GM12865 (cell line): Measurements from ENCODE around the gene ZNF865.

Experiments used
- DNase-seq: peaks from one replicate; pipeline ENCODE4 v3.0.0; 2010; ENCODE audit warnings: low read depth
- H3K4me3 ChIP-seq: 2 replicates; pipeline ENCODE4 v1.5.1; 2011; ENCODE audit warnings: mild to moderate bottlenecking, low read depth, low read length, control low read depth
- TF ChIP-seq, protein P1 (sequence below): IDR thresholded peaks from 2 replicates; pipeline ENCODE4 v1.5.1; 2011; ENCODE audit warnings: low read length, control low read depth, low read depth, inconsistent platforms; ENCODE audit not compliant: insufficient read depth; ENCODE audit errors: missing control alignments

Gene ZNF865

DNA sequence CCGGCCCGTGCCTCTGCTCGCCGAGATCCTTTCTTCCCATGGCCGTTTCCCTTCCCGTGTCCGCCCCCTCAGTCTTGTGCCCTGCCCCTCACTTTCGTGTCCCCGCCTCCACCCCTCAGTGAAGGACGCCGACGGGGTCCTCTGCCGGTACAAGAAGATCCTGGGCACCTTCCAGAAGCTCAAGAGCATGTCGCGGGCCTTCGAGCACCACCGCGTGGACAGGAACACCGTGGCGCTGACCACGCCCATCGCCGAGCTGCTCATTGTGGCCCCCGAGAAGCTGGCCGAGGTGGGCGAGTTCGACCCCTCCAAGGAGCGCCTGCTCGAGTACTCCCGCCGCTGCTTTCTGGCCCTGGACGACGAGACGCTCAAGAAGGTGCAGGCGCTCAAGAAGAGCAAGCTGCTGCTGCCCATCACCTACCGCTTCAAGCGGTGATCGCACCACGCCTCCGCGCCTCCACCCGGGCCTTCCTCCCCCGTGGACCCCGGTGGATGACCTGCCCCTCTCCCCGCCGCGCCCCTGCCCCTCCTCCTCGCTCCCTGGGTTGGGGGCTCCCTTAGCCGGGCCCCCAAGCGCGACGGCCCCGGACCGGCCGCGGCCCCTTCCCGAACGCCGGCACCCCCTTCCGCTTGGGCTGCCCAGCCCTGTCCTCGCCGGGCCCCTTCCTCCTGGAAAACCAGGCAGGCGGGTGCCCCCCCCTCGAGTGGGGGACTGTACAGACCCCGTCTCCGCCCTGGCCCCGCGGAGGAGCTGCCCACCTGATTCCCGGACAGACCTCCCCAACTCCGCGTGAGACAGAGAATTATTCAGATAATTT, 47.1 kb downstream of the ZNF865 start:
- H3K4me3 ChIP-seq = no peak overlapping the region; the same call in 1 of the 2 replicates
- no peak for DNase-seq
- TF ChIP-seq, protein P1, sequence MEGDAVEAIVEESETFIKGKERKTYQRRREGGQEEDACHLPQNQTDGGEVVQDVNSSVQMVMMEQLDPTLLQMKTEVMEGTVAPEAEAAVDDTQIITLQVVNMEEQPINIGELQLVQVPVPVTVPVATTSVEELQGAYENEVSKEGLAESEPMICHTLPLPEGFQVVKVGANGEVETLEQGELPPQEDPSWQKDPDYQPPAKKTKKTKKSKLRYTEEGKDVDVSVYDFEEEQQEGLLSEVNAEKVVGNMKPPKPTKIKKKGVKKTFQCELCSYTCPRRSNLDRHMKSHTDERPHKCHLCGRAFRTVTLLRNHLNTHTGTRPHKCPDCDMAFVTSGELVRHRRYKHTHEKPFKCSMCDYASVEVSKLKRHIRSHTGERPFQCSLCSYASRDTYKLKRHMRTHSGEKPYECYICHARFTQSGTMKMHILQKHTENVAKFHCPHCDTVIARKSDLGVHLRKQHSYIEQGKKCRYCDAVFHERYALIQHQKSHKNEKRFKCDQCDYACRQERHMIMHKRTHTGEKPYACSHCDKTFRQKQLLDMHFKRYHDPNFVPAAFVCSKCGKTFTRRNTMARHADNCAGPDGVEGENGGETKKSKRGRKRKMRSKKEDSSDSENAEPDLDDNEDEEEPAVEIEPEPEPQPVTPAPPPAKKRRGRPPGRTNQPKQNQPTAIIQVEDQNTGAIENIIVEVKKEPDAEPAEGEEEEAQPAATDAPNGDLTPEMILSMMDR = no peak

DNA sequence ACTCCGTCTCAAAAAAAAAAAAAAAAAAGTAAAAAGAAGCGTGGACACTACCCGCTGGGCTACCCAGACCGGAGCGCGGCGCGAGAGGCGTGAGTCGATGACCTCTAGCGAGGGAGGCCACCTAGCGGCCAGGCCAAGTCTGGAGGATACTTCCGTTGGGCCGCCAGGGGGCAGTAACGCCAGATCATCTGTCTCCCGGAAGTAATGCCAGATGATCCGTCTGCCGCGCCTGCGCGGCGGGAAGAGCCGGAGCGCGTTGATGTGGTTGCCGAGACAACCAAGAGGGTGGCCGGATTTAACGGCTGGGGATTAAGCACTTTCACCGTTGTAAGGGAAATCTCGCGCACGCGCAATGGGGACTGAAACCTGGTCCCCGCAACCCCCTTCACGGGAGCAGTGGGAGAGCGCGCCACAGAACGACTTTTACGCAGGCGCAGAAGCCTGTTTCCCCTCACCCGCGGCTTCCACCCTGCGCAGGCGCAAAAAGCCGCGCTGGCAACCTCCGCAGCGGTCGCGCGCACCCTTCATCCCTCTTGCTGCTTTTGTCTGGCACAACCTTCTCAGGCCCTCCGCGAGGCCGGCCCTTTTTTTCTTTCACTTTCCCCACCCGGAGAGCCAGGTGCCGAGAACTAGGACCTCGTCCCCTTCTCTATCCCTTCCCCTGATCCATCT, 48.3 kb downstream of the ZNF865 start:
- DNase-seq = peak; percentile 99
- H3K4me3 ChIP-seq = peak overlapping the region; percentile 82
- TF ChIP-seq, protein P1 = peak; percentile 100

DNA sequence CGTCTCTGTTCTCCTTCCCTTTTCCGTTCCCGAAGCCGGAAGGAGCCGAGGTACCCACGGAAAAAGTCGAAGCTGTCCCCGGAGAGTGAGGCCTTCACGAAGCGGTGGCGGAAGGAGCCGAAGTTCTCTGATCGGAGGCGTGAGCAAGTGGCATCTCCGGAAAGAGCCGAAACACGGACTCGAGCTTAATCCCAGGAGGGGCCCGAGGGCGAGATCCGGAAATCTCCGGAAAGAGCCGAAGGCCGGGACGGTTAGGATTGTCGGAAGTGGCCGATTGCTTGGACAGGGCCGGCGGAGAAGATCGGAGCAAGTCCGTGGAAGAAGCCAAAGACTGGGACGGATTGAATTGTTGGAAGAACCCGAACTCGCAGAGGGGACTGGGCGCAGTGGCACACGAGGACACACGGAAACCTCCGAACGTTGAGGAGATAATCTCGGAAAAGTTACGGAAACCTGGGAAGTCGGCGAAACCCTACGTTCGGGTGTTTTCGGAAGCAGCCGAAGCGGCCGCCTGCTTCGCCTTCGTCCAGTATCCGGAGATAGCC, 48.9 kb downstream of the ZNF865 start:
- TF ChIP-seq, protein P1 = no peak
- peak; percentile 100 for DNase-seq
- peak overlapping the region; percentile 82 for H3K4me3 ChIP-seq

DNA sequence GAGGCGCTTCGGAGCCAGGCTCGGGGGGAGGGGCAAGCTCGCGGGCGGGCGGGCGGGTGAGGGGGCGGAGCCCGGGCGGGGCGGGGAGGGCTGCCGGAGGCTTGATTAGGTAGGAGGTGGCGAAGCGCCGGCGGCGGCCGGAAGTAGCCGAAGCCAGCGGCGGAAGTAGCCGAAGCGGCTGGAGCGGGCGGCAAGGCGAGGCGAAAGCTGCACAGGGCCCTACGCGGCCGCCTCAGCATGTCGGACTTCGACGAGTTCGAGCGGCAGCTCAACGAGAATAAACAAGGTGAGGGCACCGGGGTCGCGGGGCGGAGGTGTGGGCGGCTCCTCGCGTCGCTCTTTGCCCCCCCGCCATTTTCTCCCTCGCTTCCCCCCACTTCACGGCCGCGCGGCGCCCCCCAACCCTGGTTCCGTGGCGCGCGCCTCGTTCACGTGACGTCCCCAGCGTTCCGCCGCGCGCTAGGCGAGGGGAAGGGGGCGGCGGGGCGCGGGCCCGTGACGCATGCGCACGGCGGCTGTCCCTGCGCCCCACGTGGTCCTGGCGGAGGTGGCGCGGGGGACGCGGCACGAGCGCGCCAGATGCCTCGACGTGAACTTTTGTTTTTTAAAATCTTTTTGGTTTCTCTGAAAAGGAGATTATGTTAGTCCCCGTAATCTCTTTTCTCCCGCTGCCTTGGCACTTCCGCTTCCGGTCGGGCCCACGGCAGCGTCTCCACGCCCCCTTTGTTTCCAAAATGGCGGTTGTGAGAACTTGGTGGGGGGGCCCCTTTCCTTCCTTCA, 49.6 kb downstream of the ZNF865 start, which contains the start of gene U2AF2:
Gene U2AF2 (plus strand): TSS at position 168 of the 780 bp plus-strand sequence. CDS start 70 bp downstream, at position 238.
- DNase-seq = peak; percentile 97
- H3K4me3 ChIP-seq = peak within 1 kb of the TSS; percentile 82
- TF ChIP-seq, protein P1 = no peak

DNA sequence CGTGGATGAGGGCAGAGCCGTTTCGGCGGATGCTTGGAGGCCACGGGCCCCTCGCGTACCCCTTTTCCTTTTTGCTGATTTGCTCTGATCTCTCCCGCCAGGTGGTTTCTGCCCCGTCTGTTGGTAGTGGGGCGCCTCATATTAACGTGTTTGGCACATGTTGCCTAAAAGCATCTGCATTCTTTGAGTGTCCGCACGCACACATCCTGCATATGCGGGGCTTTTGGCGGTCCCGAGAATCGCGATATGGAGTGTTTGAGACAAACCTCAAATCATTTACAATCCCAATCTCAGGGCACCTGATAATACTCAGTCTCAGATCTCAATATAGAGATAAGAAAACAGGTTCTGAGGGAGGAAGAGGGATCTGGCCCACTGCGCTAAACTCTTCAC, 50.2 kb downstream of the ZNF865 start:
- TF ChIP-seq, protein P1 = no peak
- DNase-seq = no peak
- peak overlapping the region; percentile 72 for H3K4me3 ChIP-seq

DNA sequence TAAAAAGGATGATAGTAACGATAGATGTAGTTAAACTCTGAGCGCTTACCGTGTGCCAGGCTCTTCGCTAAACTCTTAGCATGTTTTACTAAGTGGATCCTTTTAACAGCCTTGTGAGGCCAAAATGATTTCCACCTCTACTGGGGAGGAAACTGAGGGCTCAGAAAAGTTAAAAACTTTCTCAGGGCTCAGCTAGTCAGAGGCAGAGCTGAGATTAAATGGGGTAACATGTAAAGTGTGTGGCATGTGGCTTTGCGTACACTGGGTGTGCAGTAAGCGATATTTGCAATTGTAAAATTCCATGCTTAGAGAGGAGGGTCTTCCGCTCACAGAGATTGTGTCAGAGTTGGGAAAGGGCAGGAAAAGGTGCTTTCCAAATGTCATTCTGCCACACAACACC, 51.1 kb downstream of the ZNF865 start:
- peak overlapping the region; percentile 72 for H3K4me3 ChIP-seq
- TF ChIP-seq, protein P1 = no peak
- no peak for DNase-seq
